ENCODE measurements around the gene GUCY1A2.

The GUCY1A2 gene

GRCh38 chr11:106642331-106642730, 375.9 kb downstream of the GUCY1A2 start:
- no peak for DNase-seq (ENCODE audit: low read depth)

GRCh38 chr11:106632283-106632682, 386.0 kb downstream of the GUCY1A2 start:
- DNase-seq (ENCODE audit: low read depth) = no peak

- DNase-seq (ENCODE audit: low read depth) = no peak
Observed at GRCh38 chr11:106627694-106628093, 390.6 kb downstream of the GUCY1A2 start.

GRCh38 chr11:106625566-106625965, 392.7 kb downstream of the GUCY1A2 start:
- DNase-seq (ENCODE audit: low read depth) = no peak

- DNase-seq (ENCODE audit: low read depth) = no peak
Observed at GRCh38 chr11:106624377-106624776, 393.9 kb downstream of the GUCY1A2 start.
